GM04504 (cell line): ENCODE data around the gene ANHX.
"Not testable (repeated sequence)": the region's sequence is repeated elsewhere in the genome, so short reads cannot be mapped to it uniquely, and the experiment has no call there.

Experiments
- DNase-seq: peaks from one replicate; pipeline ENCODE4 v3.0.0-alpha.2; 2012; ENCODE audit warnings: low read depth

Gene ANHX

DNA sequence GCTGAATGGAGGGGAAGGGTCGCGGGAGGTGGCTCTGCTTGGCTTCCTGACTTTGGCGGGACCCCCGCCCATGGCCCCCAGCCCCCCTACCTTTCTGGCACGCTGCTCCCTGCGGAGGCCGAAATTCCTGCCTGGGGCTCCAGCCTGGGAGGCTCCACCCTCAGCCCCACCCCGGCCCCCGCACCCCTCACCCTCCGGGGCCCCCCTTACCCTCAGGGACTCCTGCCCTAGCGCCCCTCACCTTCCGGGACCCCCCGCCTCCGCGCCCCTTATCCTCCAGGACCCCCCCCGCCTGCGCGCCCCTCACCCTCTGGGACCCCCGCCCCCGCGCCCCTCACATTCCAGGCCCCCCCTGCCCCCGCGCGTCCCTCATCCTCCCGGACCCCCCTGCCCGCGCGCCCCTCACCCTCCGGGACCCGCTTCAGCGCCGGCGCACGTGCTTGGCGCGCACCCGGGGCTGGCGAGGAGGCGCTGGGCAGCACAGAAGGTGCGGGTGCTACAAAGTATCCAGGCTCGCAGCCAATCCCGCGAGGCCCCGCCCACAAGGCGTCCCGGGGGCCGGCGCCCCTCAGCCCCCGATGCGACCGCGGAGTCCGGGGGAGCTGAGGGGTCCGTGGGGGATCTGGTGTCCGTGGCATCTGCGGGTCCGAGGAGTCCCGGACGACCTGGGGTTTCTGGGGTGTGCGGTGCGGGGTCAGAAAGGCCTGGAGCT is at the start of gene ANHX:
TSS of gene ANHX (minus strand) at position 477 of the 712 bp plus-strand sequence. CDS start 1,521 bp downstream, outside the sequence.
- no peak for DNase-seq

DNA sequence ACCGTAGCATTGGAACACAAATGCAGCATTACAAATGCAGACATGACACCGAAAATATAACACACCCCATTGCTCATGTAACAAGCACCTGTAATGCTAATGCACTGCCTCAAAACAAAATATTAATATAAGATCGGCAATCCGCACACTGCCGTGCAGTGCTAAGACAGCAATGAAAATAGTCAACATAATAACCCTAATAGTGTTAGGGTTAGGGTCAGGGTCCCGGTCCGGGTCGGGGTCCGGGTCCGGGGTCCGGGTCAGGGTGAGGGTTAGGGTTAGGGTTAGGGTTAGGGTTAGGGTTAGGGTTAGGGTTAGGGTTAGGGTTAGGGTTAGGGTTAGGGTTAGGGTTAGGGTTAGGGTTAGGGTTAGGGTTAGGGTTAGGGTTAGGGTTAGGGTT is 29.0 kb upstream of the ANHX start:
- not testable (repeated sequence) for DNase-seq

DNA sequence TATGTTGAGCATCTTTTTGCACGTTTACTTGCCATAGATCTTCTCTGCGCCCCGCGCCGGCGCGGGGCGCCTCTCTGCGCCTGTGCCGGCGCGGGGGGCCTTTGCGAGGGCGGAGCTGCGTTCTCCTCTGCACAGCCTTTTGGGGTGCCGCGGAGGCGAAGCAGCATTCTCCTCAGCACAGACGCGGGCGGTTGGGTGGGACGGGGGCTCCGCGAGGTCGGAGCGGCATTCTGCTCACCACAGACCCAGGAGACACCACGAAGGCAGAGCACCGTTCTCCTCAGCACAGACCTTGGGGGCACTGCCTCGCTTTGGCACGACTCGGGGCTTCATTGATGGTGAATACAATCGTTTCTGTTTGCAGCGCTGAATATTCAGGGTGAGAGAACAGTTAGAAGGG is 28.5 kb upstream of the ANHX start:
- DNase-seq = no peak

DNA sequence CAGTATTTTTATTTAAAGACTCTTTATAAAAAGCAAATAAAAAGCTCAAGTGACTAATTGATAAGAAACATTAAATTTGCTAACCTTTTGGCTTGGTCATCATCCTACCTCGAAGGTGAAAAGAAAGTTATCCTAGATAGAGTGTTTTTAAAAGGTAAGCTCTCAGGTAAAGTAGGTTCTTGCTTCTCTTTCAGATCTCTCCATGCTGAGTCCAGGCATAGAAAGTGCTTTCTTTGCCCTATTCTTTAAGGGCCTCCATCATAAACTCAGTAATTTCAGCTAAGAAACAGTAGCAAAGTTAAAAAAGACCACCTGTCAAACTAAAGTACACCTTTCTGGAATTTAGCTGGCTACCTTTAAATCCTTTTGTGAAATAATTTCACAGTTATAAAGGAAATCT is 20.6 kb upstream of the ANHX start:
- no peak for DNase-seq

DNA sequence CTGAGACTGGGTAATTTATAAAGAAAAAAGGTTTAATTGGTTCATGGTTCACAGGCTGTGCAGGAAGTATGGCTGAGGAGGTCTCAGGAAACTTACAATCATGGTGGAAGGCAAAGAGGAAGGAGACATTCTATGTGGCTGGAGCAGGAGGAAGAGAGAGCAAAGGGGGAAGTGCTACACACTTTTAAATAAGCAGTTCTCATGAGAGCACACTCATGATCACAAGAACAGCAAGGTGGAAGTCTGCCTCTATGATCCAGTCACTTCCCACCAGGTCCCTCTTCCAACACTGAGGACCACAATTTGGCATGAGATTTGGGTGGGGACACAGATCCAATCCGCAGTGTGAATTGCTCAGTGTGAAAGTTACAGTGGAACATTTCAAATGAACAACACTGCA is 20.2 kb upstream of the ANHX start:
- not testable (repeated sequence) for DNase-seq

DNA sequence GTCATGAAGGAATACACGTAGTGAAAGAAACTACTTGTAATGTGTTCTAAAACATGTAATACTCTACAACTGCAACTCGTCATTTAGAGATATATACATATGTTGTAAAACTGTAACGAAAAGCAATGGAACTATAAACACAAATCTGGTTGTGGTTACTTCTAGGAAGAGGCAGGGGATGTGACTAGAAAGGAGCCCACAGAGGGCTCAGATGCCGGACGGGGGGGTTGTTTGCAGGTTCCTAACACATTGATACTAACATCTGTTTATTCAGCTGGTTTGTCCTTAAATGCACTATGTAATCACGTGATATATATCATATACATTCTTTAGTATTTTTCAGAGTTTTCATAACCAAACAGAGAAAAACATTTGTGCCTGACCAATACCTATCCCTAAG is 16.1 kb upstream of the ANHX start:
- DNase-seq = no peak

DNA sequence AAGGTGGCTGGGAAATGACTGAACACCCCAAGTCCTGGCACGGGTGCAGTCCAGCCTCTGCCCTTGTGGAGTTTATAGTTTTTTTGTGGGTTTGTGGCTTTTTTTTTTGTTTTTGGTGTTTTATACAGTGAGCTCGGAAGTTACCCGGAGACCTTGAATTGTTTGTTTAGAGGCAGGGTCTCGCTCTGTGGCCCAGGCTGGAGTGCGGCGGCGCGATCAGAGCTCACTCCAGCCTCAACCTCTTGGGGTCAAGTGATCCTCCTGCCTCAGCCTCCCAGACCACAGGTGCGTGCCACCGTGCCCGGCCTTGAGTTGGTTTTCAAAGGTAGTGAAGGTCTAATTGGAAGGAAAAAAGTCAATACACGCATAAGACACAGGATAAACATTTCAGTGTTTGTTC is 879 bp upstream of the ANHX start:
- no peak for DNase-seq

DNA sequence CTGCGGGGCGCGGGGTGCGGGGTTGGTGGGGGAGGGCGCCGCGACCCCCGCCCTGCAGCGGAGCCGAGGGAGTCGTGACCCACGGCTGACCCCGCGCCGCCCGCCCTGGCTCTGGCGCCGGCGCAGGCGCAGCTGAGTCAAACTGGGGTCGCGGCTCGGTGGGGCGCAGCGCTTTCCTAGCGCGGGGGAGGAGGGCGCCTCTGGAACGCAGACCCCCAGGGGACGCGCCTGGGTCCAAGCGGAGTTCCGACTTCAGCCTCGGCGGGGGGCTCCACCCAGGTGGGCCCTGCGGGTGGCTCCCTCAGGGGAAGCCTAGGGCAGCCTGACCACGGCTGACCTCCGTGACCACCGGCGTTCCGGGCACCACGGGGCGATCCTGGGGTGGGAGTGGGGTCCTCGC is 467 bp upstream of the ANHX start:
- no peak for DNase-seq

DNA sequence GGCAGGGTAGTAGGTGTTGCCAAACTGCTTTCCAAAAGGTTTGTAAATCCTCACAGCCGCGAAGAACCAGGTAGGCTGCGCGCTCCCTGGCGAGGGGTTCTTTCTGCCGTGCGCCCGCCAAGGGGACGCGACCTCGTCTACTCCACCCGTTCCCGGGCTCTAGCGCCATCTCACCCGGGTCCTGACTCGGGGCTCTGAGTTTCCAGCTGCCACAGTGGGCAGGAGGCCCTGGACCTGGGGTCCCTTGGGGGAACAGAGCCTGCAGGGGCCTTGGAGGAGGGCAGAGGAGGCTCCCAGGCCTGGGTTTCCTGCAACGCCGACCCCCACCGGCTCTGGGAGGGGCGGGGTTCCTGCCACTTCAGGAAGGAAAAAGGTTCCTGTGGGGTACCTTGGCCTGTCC is 706 bp downstream of the ANHX start:
- no peak for DNase-seq

DNA sequence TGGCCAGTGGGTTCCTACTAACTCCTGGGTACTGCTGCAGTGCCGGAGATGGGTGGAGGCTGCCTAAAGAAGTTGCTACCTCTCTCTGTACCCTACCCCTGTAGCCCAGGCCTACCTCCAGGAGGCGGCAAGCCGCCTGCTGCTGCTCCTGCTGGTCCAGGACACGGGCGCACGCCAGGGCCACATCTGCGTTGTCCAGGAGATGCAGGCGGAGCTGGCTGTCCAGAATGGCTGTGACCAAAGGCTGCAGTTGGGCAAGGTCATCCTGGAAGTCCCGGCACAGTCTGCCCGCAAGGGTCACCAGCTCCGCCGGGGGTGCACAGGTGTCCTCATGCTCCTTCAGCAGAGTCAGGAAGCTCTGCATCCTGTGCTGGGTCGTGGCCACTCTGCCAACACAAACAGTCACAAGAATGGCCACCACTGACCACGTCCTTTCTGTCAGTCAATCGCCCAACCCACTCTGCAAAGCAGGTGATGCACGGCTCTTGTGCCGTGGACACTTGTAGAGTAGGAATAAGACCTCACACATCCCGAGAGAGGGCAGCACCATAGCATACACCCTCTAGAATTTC is 1.6 kb downstream of the ANHX start:
- DNase-seq = no peak

DNA sequence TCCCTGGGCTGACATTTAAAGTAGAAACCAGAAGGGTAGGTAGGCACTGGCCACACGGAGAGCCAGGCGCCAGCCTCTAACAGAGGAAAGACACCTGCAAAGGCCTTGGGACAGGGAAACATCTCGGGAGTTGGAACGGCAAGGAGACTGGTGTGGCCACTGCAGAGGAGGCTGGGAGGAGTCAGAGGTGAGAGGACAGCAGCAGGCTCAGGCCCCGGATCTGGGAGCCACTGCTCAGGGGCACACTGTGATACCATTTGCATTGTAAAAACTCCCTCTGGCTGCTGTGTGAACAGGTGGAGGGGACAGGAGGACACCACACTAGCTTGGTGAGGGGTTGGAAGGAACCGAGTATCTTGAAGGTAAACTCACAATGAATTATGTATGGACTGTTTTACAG is 2.7 kb downstream of the ANHX start:
- no peak for DNase-seq

DNA sequence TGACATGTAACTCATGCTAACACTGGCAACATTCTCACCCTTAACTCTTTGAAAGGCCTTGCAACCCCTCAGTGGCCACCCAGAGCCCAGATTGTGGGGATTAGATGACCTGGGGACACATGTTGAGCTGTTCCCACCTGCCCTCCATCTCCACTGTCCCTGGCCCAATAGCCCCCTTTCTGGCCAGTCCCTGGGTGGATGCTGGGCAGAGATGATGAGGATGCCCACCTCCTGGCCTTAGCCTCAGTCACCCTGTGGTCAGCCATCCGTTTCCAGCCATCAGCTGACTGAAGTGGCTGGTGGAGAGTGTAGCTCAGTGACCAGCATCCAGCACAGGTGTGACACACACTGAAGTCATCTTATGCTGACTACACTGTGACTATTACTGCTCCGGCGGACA is 4.7 kb downstream of the ANHX start:
- no peak for DNase-seq

DNA sequence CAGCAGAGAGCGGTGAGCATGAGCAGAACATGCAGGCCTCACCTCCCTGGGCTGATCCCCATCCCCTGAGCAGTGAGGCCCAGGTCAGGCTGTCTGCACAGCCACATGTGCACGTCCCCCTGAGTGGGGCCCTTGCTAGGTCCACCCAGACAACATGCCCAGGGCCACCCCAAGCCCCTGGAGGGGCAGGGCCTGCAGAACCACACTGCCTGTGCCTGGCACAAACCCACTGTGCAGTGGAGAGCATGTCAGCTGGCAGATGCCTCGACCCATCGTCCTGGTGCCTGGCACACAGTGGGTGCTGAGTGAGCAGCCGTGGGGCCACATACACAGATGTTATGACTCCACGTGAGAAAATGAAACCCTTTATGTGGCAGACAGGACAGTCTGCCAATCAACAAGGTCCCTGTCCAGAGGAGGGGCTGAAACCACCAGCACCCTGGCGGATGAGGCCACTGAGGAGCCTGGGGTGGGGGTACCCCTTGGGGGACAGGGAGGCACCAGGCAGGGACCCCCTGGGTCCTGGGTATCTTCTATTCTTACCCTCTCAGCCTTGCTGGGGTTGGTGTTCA is 8.3 kb downstream of the ANHX start:
- no peak for DNase-seq

DNA sequence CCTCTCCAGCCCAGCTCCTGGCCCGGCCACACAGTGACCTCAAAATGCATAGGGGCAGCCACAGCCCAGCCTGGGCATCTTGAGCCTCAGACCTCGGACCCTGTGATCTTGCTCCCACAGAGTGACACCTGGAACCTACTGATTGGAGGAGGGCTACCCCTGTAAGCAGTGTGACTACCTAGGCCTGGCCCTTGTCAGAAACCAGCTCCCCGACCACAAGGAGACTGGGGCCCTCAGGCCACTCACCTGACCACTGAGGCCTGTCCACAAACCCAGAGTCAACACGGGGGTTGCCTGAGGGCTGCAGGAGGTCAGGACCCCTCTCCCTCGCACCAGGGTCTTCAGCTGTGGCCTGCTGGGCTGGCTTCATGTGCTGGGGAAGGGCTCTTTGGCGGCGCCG is 9.0 kb downstream of the ANHX start:
- DNase-seq = no peak

DNA sequence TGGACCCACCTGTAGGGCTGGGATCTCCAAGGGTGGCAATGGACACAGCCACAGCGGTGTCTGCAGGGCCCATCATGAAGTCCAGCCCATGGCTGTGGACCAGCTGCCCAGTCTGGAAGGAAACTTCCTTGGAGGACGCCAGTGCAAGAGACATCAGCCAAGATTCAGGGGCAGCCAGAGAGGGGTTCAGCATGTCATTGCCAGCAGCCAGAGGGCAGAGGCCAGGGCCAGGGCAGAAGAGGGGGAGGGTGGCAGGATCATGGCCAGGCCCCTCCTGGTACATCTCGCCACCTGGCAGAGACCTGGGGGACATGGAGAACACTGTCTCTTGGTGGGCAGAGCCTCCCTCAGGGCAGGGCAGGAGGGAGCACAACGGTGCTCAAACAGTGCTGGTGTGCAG is 10.2 kb downstream of the ANHX start:
- DNase-seq = no peak

DNA sequence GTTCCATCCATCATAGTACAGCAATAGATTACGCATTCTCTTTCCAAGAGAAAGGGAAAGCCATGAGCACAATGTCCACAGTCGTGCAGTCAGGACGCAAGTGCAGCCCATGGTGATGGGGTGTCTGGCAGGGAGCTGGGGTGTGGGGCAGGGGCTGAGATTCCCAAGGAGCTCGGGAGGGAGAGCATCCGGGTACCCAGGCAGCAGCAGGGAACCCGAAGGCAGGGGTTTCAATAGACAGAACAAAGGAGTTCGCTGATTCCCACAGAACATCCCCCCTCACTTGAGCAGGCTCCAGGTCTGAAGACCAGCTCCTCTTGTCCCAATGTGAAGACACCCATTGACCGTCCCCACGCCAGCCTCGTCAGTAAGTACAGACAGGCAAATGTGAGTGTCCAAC is 13.5 kb downstream of the ANHX start:
- no peak for DNase-seq

DNA sequence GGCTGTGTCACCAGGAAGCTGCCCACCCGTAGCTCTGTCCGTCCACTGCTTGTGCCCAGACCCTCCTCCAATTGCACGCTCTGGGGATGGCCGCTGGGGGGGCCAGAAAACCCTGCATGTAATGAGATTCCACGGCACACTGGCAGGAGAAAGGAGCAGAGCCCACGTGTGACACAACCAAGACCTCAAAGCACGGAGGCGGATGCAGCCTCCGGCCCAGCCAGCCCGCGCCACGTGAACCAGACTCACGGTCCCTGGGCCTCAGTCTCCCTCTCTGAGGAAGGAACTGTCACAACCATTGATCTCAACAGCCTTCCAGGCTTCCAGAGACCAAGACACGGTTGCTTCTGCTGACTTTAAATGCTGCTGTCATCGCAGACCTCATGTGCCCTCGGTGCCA is 14.4 kb downstream of the ANHX start:
- no peak for DNase-seq

DNA sequence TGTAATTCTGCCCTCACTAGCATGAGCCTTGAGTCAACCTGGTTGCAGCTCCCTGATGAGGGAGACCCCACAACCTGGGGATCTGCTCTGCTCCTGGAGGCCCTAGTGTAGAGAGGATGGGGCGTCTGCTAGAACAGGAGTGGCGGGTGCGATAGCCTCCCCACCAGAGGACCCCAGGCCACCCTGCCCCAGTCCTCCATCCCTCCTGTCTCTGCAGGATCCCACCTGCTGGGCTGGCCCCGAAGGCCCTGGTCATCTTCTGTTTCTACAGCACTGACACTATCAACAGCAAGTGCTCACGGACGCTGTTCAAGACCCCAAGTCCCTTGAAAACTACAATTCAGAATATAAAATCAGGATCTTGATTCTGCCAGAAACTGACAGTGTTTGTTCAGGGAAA is 15.2 kb downstream of the ANHX start:
- DNase-seq = no peak

DNA sequence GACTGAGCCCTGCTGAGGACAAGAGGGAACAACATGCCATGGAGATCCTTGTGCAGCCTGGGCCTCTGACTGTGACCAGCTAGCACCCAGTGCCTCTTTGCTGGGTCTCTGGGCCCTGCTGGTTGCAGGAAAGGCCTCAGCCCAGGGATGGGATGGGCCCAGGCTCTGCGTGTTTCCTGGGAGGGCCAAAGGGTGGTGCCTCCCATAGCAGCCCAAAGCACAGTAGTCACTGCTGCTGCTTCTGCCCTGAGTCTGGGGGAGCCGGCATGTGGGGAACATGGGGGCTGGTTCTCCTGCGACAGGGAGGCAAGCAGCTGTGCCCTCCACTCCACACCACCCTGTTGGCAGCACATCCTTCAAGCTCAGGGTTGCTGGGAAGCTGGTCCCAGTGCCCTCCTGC is 18.5 kb downstream of the ANHX start:
- no peak for DNase-seq

DNA sequence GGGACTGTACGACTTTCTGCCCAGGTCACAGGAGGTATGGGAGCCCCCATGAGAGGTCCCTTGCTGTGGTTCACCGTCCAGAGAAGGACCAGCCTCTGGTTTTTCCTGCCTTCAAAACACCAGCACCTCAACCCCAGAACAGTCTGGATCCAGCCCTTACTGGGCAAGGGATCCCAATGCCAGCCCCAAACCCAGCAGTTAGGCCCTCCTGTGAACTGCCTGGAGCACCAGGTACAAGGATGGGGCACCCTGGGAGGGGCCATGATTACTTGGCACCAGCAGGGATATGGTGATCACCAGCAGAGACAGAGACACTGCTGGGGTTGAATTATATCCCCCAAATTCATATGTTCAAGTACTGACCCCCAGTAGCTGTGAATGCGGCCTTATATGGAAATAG is 20.0 kb downstream of the ANHX start:
- DNase-seq = no peak

DNA sequence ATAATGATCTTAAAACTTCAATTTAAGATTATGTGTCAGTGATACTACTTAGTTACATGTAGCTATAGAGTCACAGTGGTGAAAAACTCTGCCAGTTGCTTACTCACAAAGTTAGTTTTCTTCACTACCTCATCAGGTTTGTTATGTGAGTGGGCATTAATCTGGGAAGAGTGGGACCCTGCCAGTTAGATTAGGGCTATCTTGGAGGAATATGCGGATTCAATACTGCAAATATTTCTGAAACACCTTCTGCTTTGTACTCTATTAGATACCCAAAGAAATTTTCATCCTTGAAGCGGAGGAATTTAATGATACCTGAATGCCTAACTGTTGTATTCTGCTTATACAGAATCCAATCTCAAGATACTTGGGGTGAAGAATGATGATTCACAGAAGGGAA is 29.3 kb downstream of the ANHX start:
- DNase-seq = no peak

DNA sequence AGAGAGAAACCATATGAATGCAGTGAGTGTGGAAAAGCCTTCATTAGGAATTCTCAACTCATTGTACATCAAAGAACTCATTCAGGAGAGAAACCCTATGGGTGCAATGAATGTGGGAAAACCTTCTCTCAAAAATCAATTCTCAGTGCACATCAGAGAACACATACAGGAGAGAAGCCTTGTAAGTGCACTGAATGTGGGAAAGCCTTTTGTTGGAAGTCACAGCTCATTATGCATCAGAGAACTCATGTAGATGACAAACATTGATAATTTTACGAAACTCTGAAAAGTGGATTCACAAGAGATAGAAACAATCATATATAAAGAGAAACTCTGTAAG is 31.4 kb downstream of the ANHX start:
- no peak for DNase-seq

DNA sequence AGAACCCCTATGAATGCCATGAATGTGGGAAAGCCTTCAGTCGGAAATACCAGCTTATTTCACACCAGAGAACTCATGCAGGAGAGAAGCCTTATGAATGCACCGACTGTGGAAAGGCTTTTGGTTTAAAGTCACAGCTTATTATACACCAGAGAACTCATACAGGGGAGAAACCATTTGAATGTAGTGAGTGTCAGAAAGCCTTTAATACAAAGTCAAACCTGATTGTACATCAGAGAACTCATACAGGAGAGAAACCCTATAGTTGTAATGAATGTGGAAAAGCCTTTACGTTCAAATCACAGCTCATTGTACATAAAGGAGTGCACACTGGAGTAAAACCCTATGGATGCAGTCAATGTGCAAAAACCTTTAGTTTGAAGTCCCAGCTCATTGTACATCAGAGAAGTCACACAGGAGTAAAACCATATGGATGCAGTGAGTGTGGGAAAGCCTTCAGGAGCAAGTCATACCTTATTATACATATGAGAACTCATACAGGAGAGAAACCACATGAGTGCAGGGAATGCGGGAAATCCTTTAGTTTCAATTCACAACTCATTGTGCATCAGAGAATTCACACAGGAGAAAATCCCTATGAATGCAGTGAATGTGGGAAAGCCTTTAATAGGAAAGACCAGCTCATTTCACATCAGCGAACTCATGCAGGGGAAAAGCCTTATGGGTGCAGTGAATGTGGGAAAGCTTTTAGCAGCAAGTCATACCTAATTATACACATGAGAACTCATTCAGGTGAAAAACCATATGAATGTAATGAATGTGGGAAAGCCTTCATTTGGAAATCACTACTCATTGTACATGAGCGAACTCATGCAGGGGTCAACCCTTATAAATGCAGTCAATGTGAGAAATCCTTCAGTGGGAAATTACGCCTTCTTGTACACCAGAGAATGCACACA is 32.1 kb downstream of the ANHX start:
- DNase-seq = no peak
